HEK293T (cell line): ENCODE measurements around the gene SIMC1.

Source experiments
- ARNT ChIP-seq: fragments of 450-650 bp; IDR thresholded peaks from 2 replicates; pipeline ENCODE4 v1.6.1; 2017; ENCODE audit warnings: mild to moderate bottlenecking
- BHLHE40 ChIP-seq: fragments of 450-650 bp; IDR thresholded peaks from 2 replicates; pipeline ENCODE4 v1.6.1; 2016; ENCODE audit warnings: mild to moderate bottlenecking, moderate library complexity, borderline replicate concordance
- CTBP1 ChIP-seq: fragments of 450-650 bp; IDR thresholded peaks from 2 replicates; pipeline ENCODE4 v1.6.1; 2016; ENCODE audit warnings: borderline replicate concordance
- ELF4 ChIP-seq: fragments of 450-650 bp; IDR thresholded peaks from 2 replicates; pipeline ENCODE4 v1.6.1; 2017; ENCODE audit warnings: antibody characterized with exemption
- FOXM1 ChIP-seq: fragments of 450-650 bp; IDR thresholded peaks from 2 replicates; pipeline ENCODE4 v1.6.1; 2017; ENCODE audit warnings: mild to moderate bottlenecking, borderline replicate concordance
- HDGF ChIP-seq: fragments of 450-650 bp; IDR thresholded peaks from 2 replicates; pipeline ENCODE4 v1.6.1; 2017; ENCODE audit warnings: antibody characterized with exemption, borderline replicate concordance
- LEF1 ChIP-seq: fragments of 450-650 bp; IDR thresholded peaks from 2 replicates; pipeline ENCODE4 v1.6.1; 2017; ENCODE audit warnings: mild to moderate bottlenecking, borderline replicate concordance
- SP1 ChIP-seq: fragments of 450-650 bp; IDR thresholded peaks from 2 replicates; pipeline ENCODE4 v1.6.1; 2017
- TARDBP ChIP-seq: fragments of 450-650 bp; IDR thresholded peaks from 2 replicates; pipeline ENCODE4 v1.6.1; 2016
- ZNF384 ChIP-seq: fragments of 450-650 bp; IDR thresholded peaks from 2 replicates; pipeline ENCODE4 v1.6.1; 2016
- TF ChIP-seq, protein P1 (sequence below): fragments of 450-650 bp; IDR thresholded peaks from 2 replicates; pipeline ENCODE4 v1.6.1; 2016

DNA sequence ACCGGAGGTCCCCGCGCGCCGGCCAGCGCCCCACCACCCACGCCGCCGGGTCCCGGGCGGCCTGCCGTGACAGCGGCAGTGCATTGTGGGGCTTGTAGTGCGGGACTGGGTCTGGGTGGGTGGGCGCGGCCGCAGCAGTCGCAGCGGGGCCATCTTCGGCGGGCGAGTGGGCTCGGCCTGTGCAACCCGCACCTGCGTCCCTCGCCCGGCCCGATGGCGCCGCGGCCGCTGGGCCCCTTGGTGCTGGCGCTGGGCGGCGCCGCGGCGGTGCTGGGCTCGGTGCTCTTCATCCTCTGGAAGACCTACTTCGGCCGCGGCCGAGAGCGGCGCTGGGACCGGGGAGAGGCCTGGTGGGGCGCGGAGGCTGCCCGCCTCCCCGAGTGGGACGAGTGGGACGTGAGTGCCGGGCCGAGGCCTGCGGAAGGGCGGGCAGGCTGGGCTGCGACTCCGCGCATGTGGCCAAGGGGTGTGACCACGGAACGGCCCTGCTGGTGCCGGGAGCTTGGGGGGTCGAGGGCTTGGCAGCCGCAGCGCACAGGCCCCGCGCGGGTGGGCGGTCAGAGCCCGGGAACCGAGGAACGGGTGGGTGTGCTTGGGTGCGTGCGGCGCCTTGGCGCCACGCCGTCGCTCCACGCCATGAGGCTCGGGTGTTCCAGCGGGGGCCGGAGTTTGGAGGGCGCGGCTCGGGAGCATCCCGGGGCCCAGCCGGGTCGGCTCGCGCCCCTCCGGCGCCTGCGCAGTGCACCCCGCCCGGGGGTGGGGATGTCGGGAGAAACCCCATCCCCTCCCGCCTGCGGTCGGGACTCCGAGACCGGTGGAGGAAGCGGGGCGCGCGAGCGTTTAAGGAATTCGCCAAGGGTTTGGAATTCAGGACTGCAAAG, 127.4 kb downstream of the SIMC1 start, which contains the start of gene ARL10:
- TF ChIP-seq LEF1, result no peak; the same call in 1 of the 2 replicates
- no peak for TF ChIP-seq CTBP1
- TF ChIP-seq SP1, result no peak
- TF ChIP-seq TARDBP, result no peak
- TF ChIP-seq HDGF, result no peak
- TF ChIP-seq BHLHE40, result no peak
- TF ChIP-seq, protein P1, sequence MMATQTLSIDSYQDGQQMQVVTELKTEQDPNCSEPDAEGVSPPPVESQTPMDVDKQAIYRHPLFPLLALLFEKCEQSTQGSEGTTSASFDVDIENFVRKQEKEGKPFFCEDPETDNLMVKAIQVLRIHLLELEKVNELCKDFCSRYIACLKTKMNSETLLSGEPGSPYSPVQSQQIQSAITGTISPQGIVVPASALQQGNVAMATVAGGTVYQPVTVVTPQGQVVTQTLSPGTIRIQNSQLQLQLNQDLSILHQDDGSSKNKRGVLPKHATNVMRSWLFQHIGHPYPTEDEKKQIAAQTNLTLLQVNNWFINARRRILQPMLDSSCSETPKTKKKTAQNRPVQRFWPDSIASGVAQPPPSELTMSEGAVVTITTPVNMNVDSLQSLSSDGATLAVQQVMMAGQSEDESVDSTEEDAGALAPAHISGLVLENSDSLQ, result no peak
- TF ChIP-seq ARNT, result no peak
- TF ChIP-seq ZNF384, result no peak
- no peak for TF ChIP-seq FOXM1
- no peak for TF ChIP-seq ELF4
